Measurements from ENCODE around the gene LCLAT1. TPM values are rescaled to one million over a fixed set of nuclear protein-coding genes. Genes with fewer than 3 reads are reported as not detected.

LCLAT1 gene
- total and polyA plus RNA-seq, 2 of the 4 experiments (the other 2 are of a cell fraction), result 7.5 to 11.5 TPM

- H3K18ac ChIP-seq (ENCODE audit: low read depth, low read length), result no peak overlapping the region
- H4K91ac ChIP-seq (ENCODE audit: insufficient read depth, low read depth, low read length), result no peak overlapping the region
- H4K5ac ChIP-seq (ENCODE audit: low read depth, low read length), result no peak overlapping the region
- no peak overlapping the region for H2AK9ac ChIP-seq (replicated peaks; ENCODE audit: low read depth, low read length, poor library complexity)
- H2AK5ac ChIP-seq (ENCODE audit: low read depth, low read length), result no peak overlapping the region
- dilution Hi-C loops (cut with HindIII; ENCODE audit: low sequenced_read_pairs, unreplicated experiment), result no loop called here
- no CpG with 5 or more reads among the region's 6 CpGs for WGBS, 2 experiments (ENCODE audit: extremely low coverage in 2 of 2, insufficient read length in 1 of 2)
- H2BK120ac ChIP-seq (ENCODE audit: low read depth, low read length), result peak overlapping the region; percentile 20; the same call in 1 of the 2 replicates
- no peak overlapping the region for H2BK5ac ChIP-seq (ENCODE audit: low read depth, low read length, poor library complexity, severe bottlenecking)
- BruUV-seq (replicated peaks), result no TSS peak
- H2AFZ ChIP-seq (replicated peaks; ENCODE audit: low read length, poor library complexity), result no peak overlapping the region
- no peak overlapping the region for H3K4me3 ChIP-seq (ENCODE audit: insufficient read depth, low read depth, low read length)
- H2BK15ac ChIP-seq (ENCODE audit: low read depth, low read length), result no peak overlapping the region; the same call in 2 of the 3 replicates
- no peak for DNase-seq
- no peak overlapping the region for H3K56ac ChIP-seq (ENCODE audit: extremely low read depth, insufficient read depth, low read length)
- no peak overlapping the region for H3K4me2 ChIP-seq (ENCODE audit: low read depth, low read length)
- H3K9me3 ChIP-seq (ENCODE audit: control insufficient read depth, insufficient read depth, low read length), result no peaks in the 10 kb centered on the region
- POLR2A ChIA-PET (ENCODE audit: unreplicated experiment), result no interaction called here
- TF ChIP-seq MXI1 (IDR thresholded peaks at IDR 0.05; ENCODE audit: borderline replicate concordance, low read depth, low read length) (no peak), CHD1 (IDR thresholded peaks at IDR 0.05; ENCODE audit: low read depth, low read length) (no peak), RFX5 (IDR thresholded peaks at IDR 0.05; ENCODE audit: low read depth, low read length) (no peak), SMC3 (IDR thresholded peaks at IDR 0.05; ENCODE audit: low read depth, low read length) (no peak), USF2 (IDR thresholded peaks at IDR 0.05; ENCODE audit: low read depth, low read length) (no peak), MAZ (IDR thresholded peaks at IDR 0.05; ENCODE audit: borderline replicate concordance, low read depth, low read length) (no peak), RAD21 (IDR thresholded peaks at IDR 0.05; ENCODE audit: low read length) (no peak), NFE2L2 (IDR thresholded peaks at IDR 0.05; ENCODE audit: low read depth, low read length) (no peak), MAFK (IDR thresholded peaks at IDR 0.05; ENCODE audit: low read depth, low read length) (no peak)
- no peak for ATAC-seq (ENCODE audit: low read depth)
- no peaks in the 10 kb centered on the region for H3K27me3 ChIP-seq (ENCODE audit: control insufficient read depth, insufficient read depth, low read length)
- peaks cover 7% of the 10 kb centered on the region for H3K9me1 ChIP-seq (ENCODE audit: insufficient read depth, low read length)
- H3K79me1 ChIP-seq (ENCODE audit: low read depth in 1 of 2, low read length in 2 of 2), result peaks cover 17 to 35% of the 10 kb centered on the region in 2 experiments
- no peak overlapping the region for H2BK20ac ChIP-seq (ENCODE audit: low read depth, low read length)
- no peak overlapping the region for H3K4ac ChIP-seq (ENCODE audit: low read depth, low read length)
- CTCF ChIA-PET, result no interaction called here
- no peak overlapping the region for H4K8ac ChIP-seq (ENCODE audit: low read depth in 2 of 2, low read length in 2 of 2)
- no peak overlapping the region for H3K9ac ChIP-seq (ENCODE audit: low read depth, low read length)
- no peaks in the 10 kb centered on the region; the same call in 1 of the 2 replicates for H4K20me1 ChIP-seq (ENCODE audit: insufficient read depth, low read length)
- peaks cover 10% of the 10 kb centered on the region for H3K4me1 ChIP-seq (ENCODE audit: control insufficient read depth, insufficient read depth, low read length)
- in situ Hi-C loops (cut with MboI; ENCODE audit: low sequenced_read_pairs), result no loop called here
- no peak overlapping the region for H3K23ac ChIP-seq (ENCODE audit: low read depth, low read length)
- H3K27ac ChIP-seq (ENCODE audit: insufficient read depth, low read length), result no peak overlapping the region
- no peaks in the 10 kb centered on the region; the same call in 1 of the 2 replicates for H3K36me3 ChIP-seq (ENCODE audit: control insufficient read depth, insufficient read depth, low read length)
- no peak overlapping the region for H3K14ac ChIP-seq (replicated peaks; ENCODE audit: low read depth, low read length)
- intact Hi-C loops (cut with micrococcal nuclease), result no loop called here
Measured at GRCh38 chr2:30445266-30445821, 1.7 kb upstream of the LCLAT1 start.
